Esophagus squamous epithelium (tissue), 5 donors: ENCODE measurements around the gene JAZF1. TPM values are rescaled to one million over a fixed set of nuclear protein-coding genes. Genes with fewer than 3 reads are reported as not detected.

Experiments used
- DNase-seq: peaks from one replicate; lab custom pipeline; 2025; lab: John Stamatoyannopoulos, UW
- H3K27ac ChIP-seq, 4 donors: fragments of 200-600 bp; sonication (generic); one replicate each; pipeline ENCODE4 v1.5.1; 2016 to 2019; ENCODE audit warnings: mild to moderate bottlenecking in 1 of 4
- H3K27me3 ChIP-seq, 4 donors: fragments of 200-600 bp; sonication (generic); 1 replicate in 3 of 4; 2 replicates in 1 of 4; pipeline versions ENCODE4 v1.5.1 to v1.6.0; 2017 to 2021; ENCODE audit warnings: antibody characterized with exemption in 1 of 4
- H3K36me3 ChIP-seq, 3 donors: fragments of 200-600 bp; sonication (generic); one replicate each; pipeline ENCODE4 v1.5.1; 2016 to 2019
- H3K4me1 ChIP-seq, 3 donors: fragments of 200-600 bp; sonication (generic); one replicate each; pipeline ENCODE4 v1.5.1; 2017 to 2019
- H3K4me3 ChIP-seq, 4 donors: fragments of 200-600 bp; sonication (generic); 1 replicate in 3 of 4; 2 replicates in 1 of 4; pipeline ENCODE4 v1.5.1; 2016 to 2019; ENCODE audit warnings: mild to moderate bottlenecking in 2 of 4, moderate library complexity in 1 of 4
- H3K9me3 ChIP-seq, 3 donors: fragments of 200-600 bp; sonication (generic); one replicate each; pipeline ENCODE4 v1.5.1; 2016 to 2019
- POLR2A ChIP-seq, 4 donors: fragments of 450-650 bp; IDR thresholded peaks; one replicate each; pipeline ENCODE4 v1.6.1; 2017; ENCODE audit warnings: antibody characterized with exemption in 4 of 4, mild to moderate bottlenecking in 4 of 4, moderate library complexity in 3 of 4
- WGBS, 2 donors: methylation state at CpG; one replicate each; pipeline ENCODE4 v1.1.5; 2018; 5-methylcytosine and 5-hydroxymethylcytosine counted together
- intact Hi-C: fragments of 100-400 bp; cut with DNase I; formaldehyde crosslinking; loops from one replicate; pipeline ENCODE4 v1.15.0; 2022
- total RNA-seq, 4 donors: library from RNA; depleted of rRNA; stranded (reverse); fragments of >200 nt; gene quantifications; one replicate each; pipeline ENCODE4 v1.1.0, GENCODE V29; 2016
- TF ChIP-seq, protein P1 (sequence below), 6 experiments: fragments of 450-650 bp in 4 of 6; fragments of 200-600 bp in 2 of 6; sonication (generic) in 2 of 6; IDR thresholded peaks; one replicate each; pipeline ENCODE4 v1.5.1; 2016 to 2019; ENCODE audit warnings: antibody characterized with exemption in 6 of 6, mild to moderate bottlenecking in 4 of 6, moderate library complexity in 4 of 6
- donor health status: DM: yes; HTN: yes; CAD: no.

JAZF1 gene
- total RNA-seq, 4 donors from 2014 or later, result 1.3 to 8.6 (median 2.0) TPM

DNA sequence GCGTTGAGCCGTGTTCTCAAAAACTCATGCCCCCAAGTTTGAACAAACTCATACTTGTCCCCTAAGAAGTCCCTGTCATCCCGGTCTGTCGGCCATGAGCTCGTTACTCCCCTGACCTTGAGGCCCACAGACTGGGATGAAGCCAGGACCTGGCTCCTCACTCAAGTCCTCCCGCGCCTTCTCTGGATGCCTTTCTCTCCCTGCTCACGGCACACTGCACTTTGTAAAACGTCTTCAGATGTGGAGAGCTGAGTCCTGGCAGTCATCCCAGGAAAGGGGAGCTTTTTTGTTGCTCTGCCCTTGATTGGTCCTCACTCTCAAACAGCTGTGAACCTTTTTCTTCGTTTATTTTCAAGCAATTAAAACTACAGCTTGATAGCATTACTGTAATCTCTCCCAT, 110.8 kb downstream of the JAZF1 start:
- H3K4me1 ChIP-seq, result peaks cover 0 to 30% (median 4%) of the 10 kb centered on the region in 3 donors
- DNase-seq, result no peak
- intact Hi-C loops, result no loop called here
- WGBS, 2 donors, result 63 to 72% methylated on average over 8 to 10 of the region's 10 CpGs
- no peaks in the 10 kb centered on the region for H3K9me3 ChIP-seq
- H3K27me3 ChIP-seq, result no peaks in the 10 kb centered on the region
- H3K4me3 ChIP-seq, result no peak overlapping the region
- H3K27ac ChIP-seq, result peak overlapping the region in 3 of 4 donors; percentile 18 to 59 (median 57)
- no peak for TF ChIP-seq POLR2A (IDR thresholded peaks at IDR 0.05)
- TF ChIP-seq, protein P1, sequence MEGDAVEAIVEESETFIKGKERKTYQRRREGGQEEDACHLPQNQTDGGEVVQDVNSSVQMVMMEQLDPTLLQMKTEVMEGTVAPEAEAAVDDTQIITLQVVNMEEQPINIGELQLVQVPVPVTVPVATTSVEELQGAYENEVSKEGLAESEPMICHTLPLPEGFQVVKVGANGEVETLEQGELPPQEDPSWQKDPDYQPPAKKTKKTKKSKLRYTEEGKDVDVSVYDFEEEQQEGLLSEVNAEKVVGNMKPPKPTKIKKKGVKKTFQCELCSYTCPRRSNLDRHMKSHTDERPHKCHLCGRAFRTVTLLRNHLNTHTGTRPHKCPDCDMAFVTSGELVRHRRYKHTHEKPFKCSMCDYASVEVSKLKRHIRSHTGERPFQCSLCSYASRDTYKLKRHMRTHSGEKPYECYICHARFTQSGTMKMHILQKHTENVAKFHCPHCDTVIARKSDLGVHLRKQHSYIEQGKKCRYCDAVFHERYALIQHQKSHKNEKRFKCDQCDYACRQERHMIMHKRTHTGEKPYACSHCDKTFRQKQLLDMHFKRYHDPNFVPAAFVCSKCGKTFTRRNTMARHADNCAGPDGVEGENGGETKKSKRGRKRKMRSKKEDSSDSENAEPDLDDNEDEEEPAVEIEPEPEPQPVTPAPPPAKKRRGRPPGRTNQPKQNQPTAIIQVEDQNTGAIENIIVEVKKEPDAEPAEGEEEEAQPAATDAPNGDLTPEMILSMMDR (IDR thresholded peaks at IDR 0.05), result no peak
- H3K36me3 ChIP-seq, result no peaks in the 10 kb centered on the region

DNA sequence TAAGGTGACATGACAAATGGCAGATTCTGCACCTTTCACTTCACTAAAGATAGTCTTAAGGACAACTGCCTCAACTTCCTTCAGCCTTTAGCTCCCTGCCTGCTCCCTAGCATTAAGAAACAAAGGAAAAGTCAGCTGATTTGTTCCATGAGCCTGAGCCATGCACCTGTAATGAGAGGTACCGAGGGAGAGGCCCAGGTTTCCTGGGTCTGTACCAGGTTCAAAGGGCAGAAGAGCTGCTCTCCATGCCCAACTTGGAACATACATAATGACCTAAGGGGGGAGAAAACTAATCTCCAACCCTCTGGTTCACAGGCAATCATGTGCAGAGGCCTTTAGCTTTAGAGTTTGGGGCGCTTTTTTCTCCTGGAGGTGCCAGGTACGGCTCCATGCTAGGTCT, 111.2 kb downstream of the JAZF1 start:
- DNase-seq, result no peak
- H3K9me3 ChIP-seq, result no peaks in the 10 kb centered on the region
- no peaks in the 10 kb centered on the region for H3K36me3 ChIP-seq
- 93% methylated on average over 2 of the region's 3 CpGs; no CpG with 5 or more reads in 1 of the 2 donors for WGBS, 2 donors
- H3K4me3 ChIP-seq, result no peak overlapping the region
- H3K4me1 ChIP-seq, result peaks cover 0 to 34% (median 4%) of the 10 kb centered on the region in 3 donors
- no peaks in the 10 kb centered on the region for H3K27me3 ChIP-seq
- intact Hi-C loops, result no loop called here
- TF ChIP-seq, protein P1 (IDR thresholded peaks at IDR 0.05), result no peak
- no peak for TF ChIP-seq POLR2A (IDR thresholded peaks at IDR 0.05)
- peak overlapping the region in 3 of 4 donors; percentile 18 to 59 (median 57) for H3K27ac ChIP-seq

DNA sequence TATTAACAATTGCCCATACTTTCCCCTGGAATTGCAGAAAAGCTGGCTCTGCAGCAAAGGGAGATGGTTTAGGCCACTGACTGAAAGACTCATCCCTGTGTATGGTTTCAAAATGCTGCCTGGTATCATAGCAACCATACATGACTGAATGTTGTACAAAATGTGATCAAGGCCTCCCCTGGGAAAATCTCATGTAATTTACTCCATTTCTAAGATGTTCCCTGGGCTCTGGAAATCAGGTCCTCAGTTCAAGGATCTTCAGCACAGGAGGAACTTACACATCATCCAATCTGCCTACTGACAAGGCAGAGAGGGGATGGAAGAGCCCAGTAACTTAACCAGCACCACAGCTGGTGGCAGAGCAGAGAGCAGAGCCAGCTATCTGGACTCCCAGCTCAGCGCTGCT, 111.8 kb downstream of the JAZF1 start:
- DNase-seq, result no peak
- peaks cover 0 to 35% (median 4%) of the 10 kb centered on the region in 3 donors for H3K4me1 ChIP-seq
- no peaks in the 10 kb centered on the region for H3K9me3 ChIP-seq
- WGBS, 2 donors, result 75 to 100% methylated on average over 1 of the region's 1 CpG
- TF ChIP-seq, protein P1 (IDR thresholded peaks at IDR 0.05), result no peak
- no peak for TF ChIP-seq POLR2A (IDR thresholded peaks at IDR 0.05)
- H3K27me3 ChIP-seq, result no peaks in the 10 kb centered on the region
- H3K36me3 ChIP-seq, result no peaks in the 10 kb centered on the region
- peak overlapping the region in 2 of 4 donors; percentile 57 to 59 for H3K27ac ChIP-seq
- H3K4me3 ChIP-seq, result no peak overlapping the region
- intact Hi-C loops, result no loop called here

DNA sequence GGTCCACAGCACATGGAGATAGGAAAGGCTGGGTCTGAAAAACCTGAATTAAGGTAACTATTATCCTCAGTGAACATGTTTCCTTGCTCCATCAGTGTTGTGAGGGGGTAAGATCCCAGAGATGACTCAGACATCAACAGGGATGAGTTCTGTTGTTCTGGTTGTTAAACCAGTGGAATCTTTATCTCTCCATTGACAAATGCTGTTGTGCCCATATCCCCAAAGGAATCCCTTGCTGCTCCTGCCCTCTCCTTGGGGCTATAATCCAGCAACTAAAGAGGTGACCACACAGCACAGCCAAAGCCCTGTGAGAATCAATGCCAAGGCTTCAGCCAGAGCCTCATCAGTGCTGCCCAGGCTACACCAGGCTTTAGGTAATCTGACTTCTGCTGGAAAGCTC, 113.4 kb downstream of the JAZF1 start:
- no peak for DNase-seq
- Histone ChIP-seq H3K27ac (no peak overlapping the region), H3K4me3 (no peak overlapping the region), H3K27me3 (no peaks in the 10 kb centered on the region), H3K9me3 (no peaks in the 10 kb centered on the region), H3K4me1 (peaks cover 0 to 43% (median 7%) of the 10 kb centered on the region in 3 donors), H3K36me3 (no peaks in the 10 kb centered on the region)
- TF ChIP-seq POLR2A (IDR thresholded peaks at IDR 0.05), result no peak
- TF ChIP-seq, protein P1 (IDR thresholded peaks at IDR 0.05), result no peak
- intact Hi-C loops, result no loop called here

DNA sequence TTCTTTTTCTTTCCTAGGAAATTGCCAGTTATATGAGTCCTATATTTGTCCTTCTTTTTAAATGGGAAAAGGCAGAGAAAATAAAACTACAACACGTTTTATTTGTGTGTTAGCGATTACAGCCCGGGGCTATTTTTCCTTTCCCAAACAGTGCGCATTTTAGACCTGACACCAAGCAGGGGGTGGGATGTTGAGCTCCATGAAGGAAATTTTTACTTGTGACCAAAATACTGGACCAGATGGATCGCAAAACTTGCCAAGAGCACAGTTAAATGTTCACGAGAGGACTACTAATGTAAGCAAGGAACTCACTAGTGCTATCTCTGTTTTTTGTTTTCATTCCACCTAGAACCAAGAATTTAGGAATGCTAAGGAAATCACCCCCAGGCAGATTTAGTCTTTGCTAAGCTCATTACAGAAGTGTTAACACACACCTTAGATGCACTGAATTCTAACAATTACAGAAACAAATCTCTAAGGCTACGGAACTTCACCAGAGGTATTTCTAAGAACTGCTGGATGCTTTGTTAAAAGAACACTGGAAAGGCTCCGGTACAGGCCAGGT, 114.8 kb downstream of the JAZF1 start:
- Histone ChIP-seq H3K36me3 (no peaks in the 10 kb centered on the region), H3K4me1 (peaks cover 0 to 42% (median 7%) of the 10 kb centered on the region in 3 donors), H3K9me3 (no peaks in the 10 kb centered on the region), H3K4me3 (no peak overlapping the region), H3K27ac (peak overlapping the region in 2 of 4 donors; percentile 5 to 54), H3K27me3 (no peaks in the 10 kb centered on the region)
- 75 to 76% methylated on average over 8 of the region's 8 CpGs for WGBS, 2 donors
- intact Hi-C loops, result no loop called here
- DNase-seq, result no peak
- TF ChIP-seq, protein P1 (IDR thresholded peaks at IDR 0.05), result no peak
- no peak for TF ChIP-seq POLR2A (IDR thresholded peaks at IDR 0.05)
